ENCODE data around the gene PRKAR1B.

Gene PRKAR1B

GRCh38 chr7:765383-765782, 38.3 kb upstream of the PRKAR1B start:
- TF ChIP-seq GATA3 (IDR thresholded peaks at IDR 0.05; ENCODE audit: low read depth, low read length) (no peak), GATA2 (IDR thresholded peaks at IDR 0.05; ENCODE audit: low read depth, low read length) (no peak)

GRCh38 chr7:763762-764161, 36.7 kb upstream of the PRKAR1B start:
- no peak for TF ChIP-seq GATA3 (IDR thresholded peaks at IDR 0.05; ENCODE audit: low read depth, low read length)

GRCh38 chr7:762885-763284, 35.8 kb upstream of the PRKAR1B start:
- no peak for TF ChIP-seq GATA3 (IDR thresholded peaks at IDR 0.05; ENCODE audit: low read depth, low read length)
- TF ChIP-seq GATA2 (IDR thresholded peaks at IDR 0.05; ENCODE audit: low read depth, low read length): no peak

- no peak for TF ChIP-seq GATA2 (IDR thresholded peaks at IDR 0.05; ENCODE audit: low read depth, low read length)
- no peak for TF ChIP-seq GATA3 (IDR thresholded peaks at IDR 0.05; ENCODE audit: low read depth, low read length)
Observed at GRCh38 chr7:761631-762030, 34.5 kb upstream of the PRKAR1B start.

GRCh38 chr7:761101-761500, 34.0 kb upstream of the PRKAR1B start:
- TF ChIP-seq GATA3 (IDR thresholded peaks at IDR 0.05; ENCODE audit: low read depth, low read length) (no peak), GATA2 (IDR thresholded peaks at IDR 0.05; ENCODE audit: low read depth, low read length) (no peak)

GRCh38 chr7:760006-760405, 32.9 kb upstream of the PRKAR1B start:
- TF ChIP-seq GATA2 (IDR thresholded peaks at IDR 0.05; ENCODE audit: low read depth, low read length) (no peak), GATA3 (IDR thresholded peaks at IDR 0.05; ENCODE audit: low read depth, low read length) (no peak)

- TF ChIP-seq GATA3 (IDR thresholded peaks at IDR 0.05; ENCODE audit: low read depth, low read length): no peak
- TF ChIP-seq GATA2 (IDR thresholded peaks at IDR 0.05; ENCODE audit: low read depth, low read length): no peak
Observed at GRCh38 chr7:759569-759968, 32.5 kb upstream of the PRKAR1B start.

- TF ChIP-seq GATA3 (IDR thresholded peaks at IDR 0.05; ENCODE audit: low read depth, low read length) (no peak), GATA2 (IDR thresholded peaks at IDR 0.05; ENCODE audit: low read depth, low read length) (no peak)
Observed at GRCh38 chr7:757741-758163, 30.7 kb upstream of the PRKAR1B start.

GRCh38 chr7:756928-757560, 30.0 kb upstream of the PRKAR1B start:
- TF ChIP-seq GATA3 (IDR thresholded peaks at IDR 0.05; ENCODE audit: low read depth, low read length): no peak
- no peak for TF ChIP-seq GATA2 (IDR thresholded peaks at IDR 0.05; ENCODE audit: low read depth, low read length)

- TF ChIP-seq GATA2 (IDR thresholded peaks at IDR 0.05; ENCODE audit: low read depth, low read length) (no peak), GATA3 (IDR thresholded peaks at IDR 0.05; ENCODE audit: low read depth, low read length) (no peak)
Observed at GRCh38 chr7:756231-756927, 29.3 kb upstream of the PRKAR1B start.

- TF ChIP-seq GATA3 (IDR thresholded peaks at IDR 0.05; ENCODE audit: low read depth, low read length) (no peak), GATA2 (IDR thresholded peaks at IDR 0.05; ENCODE audit: low read depth, low read length) (no peak)
Observed at GRCh38 chr7:755413-755805, 28.3 kb upstream of the PRKAR1B start.

GRCh38 chr7:754531-755412, 27.7 kb upstream of the PRKAR1B start:
- no peak for TF ChIP-seq GATA2 (IDR thresholded peaks at IDR 0.05; ENCODE audit: low read depth, low read length)
- TF ChIP-seq GATA3 (IDR thresholded peaks at IDR 0.05; ENCODE audit: low read depth, low read length): no peak

- TF ChIP-seq GATA2 (IDR thresholded peaks at IDR 0.05; ENCODE audit: low read depth, low read length) (no peak), GATA3 (IDR thresholded peaks at IDR 0.05; ENCODE audit: low read depth, low read length) (no peak)
Observed at GRCh38 chr7:753190-753589, 26.1 kb upstream of the PRKAR1B start.

- TF ChIP-seq GATA2 (IDR thresholded peaks at IDR 0.05; ENCODE audit: low read depth, low read length) (no peak), GATA3 (IDR thresholded peaks at IDR 0.05; ENCODE audit: low read depth, low read length) (no peak)
Observed at GRCh38 chr7:751826-752225, 24.7 kb upstream of the PRKAR1B start.

All from SH-SY5Y (cell line).